CD14-positive monocyte (primary cell): ENCODE measurements around the gene CORO1C. TPM values are rescaled to one million over a fixed set of nuclear protein-coding genes. Genes with fewer than 3 reads are reported as not detected.
A peak's percentile ranks its signal among the peaks of the same experiment; 100 is the strongest.

ENCODE experiments used
- DNase-seq, 3 donors: peaks; one replicate each; pipeline ENCODE4 v3.0.0-alpha.2; 2011 to 2022
- H2AFZ ChIP-seq: 2 replicates; pipeline ENCODE4 v1.6.0; 2012; ENCODE audit warnings: mild to moderate bottlenecking, low read depth, low read length, inconsistent platforms; ENCODE audit not compliant: insufficient read depth, poor library complexity, severe bottlenecking
- H3K27ac ChIP-seq, 2 donors: 1 replicate in 1 of 2; 2 replicates in 1 of 2; pipeline ENCODE4 v1.5.1; 2012 to 2013; ENCODE audit warnings: low read length in 2 of 2, control low read depth in 1 of 2, inconsistent platforms in 1 of 2, low read depth in 1 of 2, mild to moderate bottlenecking in 1 of 2
- H3K27me3 ChIP-seq, 2 donors: one replicate each; pipeline versions ENCODE4 v1.6.0 to v1.6.1; 2011 to 2013; ENCODE audit warnings: low read length in 2 of 2; ENCODE audit not compliant: control insufficient read depth in 2 of 2, insufficient read depth in 2 of 2
- H3K36me3 ChIP-seq, 2 donors: replicated peaks in 1 of 2; 1 replicate in 1 of 2; 2 replicates in 1 of 2; pipeline versions ENCODE4 v1.5.1 to v1.6.1; 2012 to 2013; ENCODE audit warnings: low read length in 2 of 2, control low read depth in 1 of 2, inconsistent platforms in 1 of 2, mild to moderate bottlenecking in 1 of 2; ENCODE audit not compliant: insufficient read depth in 2 of 2, control insufficient read depth in 1 of 2
- H3K4me1 ChIP-seq, 2 donors: 1 replicate in 1 of 2; 2 replicates in 1 of 2; pipeline versions ENCODE4 v1.5.1 to v1.6.1; 2012 to 2013; ENCODE audit warnings: low read length in 2 of 2, control low read depth in 1 of 2, inconsistent platforms in 1 of 2, mild to moderate bottlenecking in 1 of 2, moderate library complexity in 1 of 2; ENCODE audit not compliant: insufficient read depth in 2 of 2, control insufficient read depth in 1 of 2
- H3K4me2 ChIP-seq: replicated peaks from 2 replicates; pipeline ENCODE3; 2012; ENCODE audit warnings: low read length, moderate library complexity, mild to moderate bottlenecking; ENCODE audit not compliant: poor library complexity, severe bottlenecking; ENCODE audit errors: extremely low read depth
- H3K4me3 ChIP-seq, 3 experiments: fragments of 200-600 bp in 1 of 3; sonication (generic) in 1 of 3; replicated peaks in 1 of 3; 1 replicate in 2 of 3; 2 replicates in 1 of 3; pipeline ENCODE4 v1.5.1; 2011 to 2013; ENCODE audit warnings: low read length in 3 of 3, mild to moderate bottlenecking in 3 of 3, control low read depth in 2 of 3, low read depth in 2 of 3, inconsistent platforms in 1 of 3, moderate library complexity in 1 of 3
- H3K79me2 ChIP-seq: 2 replicates; pipeline ENCODE4 v1.6.0; 2012; ENCODE audit warnings: mild to moderate bottlenecking, control low read depth, inconsistent platforms, low read length, moderate library complexity; ENCODE audit not compliant: insufficient read depth
- H3K9ac ChIP-seq: 2 replicates; pipeline ENCODE4 v1.6.0; 2017; ENCODE audit warnings: low read length, mild to moderate bottlenecking; ENCODE audit not compliant: insufficient read depth, poor library complexity, severe bottlenecking
- H3K9me3 ChIP-seq, 2 donors: replicated peaks in 1 of 2; 1 replicate in 1 of 2; 2 replicates in 1 of 2; pipeline versions ENCODE4 v1.5.1 to v1.6.1; 2012 to 2013; ENCODE audit warnings: low read length in 2 of 2, control low read depth in 1 of 2; ENCODE audit not compliant: control insufficient read depth in 1 of 2, insufficient read depth in 1 of 2
- H4K20me1 ChIP-seq: 2 replicates; pipeline ENCODE4 v1.6.0; 2012; ENCODE audit warnings: mild to moderate bottlenecking, low read length, control low read depth, moderate library complexity; ENCODE audit not compliant: insufficient read depth
- H3K27ac Mint-ChIP-seq, 7 donors: one replicate each; pipeline ENCODE4 v1.8.0; 2020; ENCODE audit warnings: mild to moderate bottlenecking in 7 of 7, mixed read lengths in 7 of 7, moderate library complexity in 6 of 7, inconsistent platforms in 2 of 7
- H3K27me3 Mint-ChIP-seq, 3 donors: one replicate each; pipeline ENCODE4 v1.8.0; 2021 to 2022; ENCODE audit warnings: low read depth in 3 of 3, mild to moderate bottlenecking in 3 of 3, mixed read lengths in 3 of 3, moderate library complexity in 3 of 3, inconsistent platforms in 1 of 3
- H3K36me3 Mint-ChIP-seq, 2 donors: one replicate each; pipeline ENCODE4 v1.8.0; 2020; ENCODE audit warnings: mixed read lengths in 2 of 2, inconsistent platforms in 1 of 2, mild to moderate bottlenecking in 1 of 2
- H3K4me1 Mint-ChIP-seq: one replicate; pipeline ENCODE4 v1.8.0; 2020; ENCODE audit warnings: mild to moderate bottlenecking, mixed read lengths
- H3K4me3 Mint-ChIP-seq, 2 donors: one replicate each; pipeline ENCODE4 v1.8.0; 2020; ENCODE audit warnings: mild to moderate bottlenecking in 2 of 2, mixed read lengths in 2 of 2, moderate library complexity in 1 of 2
- H3K9me3 Mint-ChIP-seq, 7 donors: one replicate each; pipeline ENCODE4 v1.8.0; 2020 to 2022; ENCODE audit warnings: mixed read lengths in 7 of 7, mild to moderate bottlenecking in 6 of 7, moderate library complexity in 6 of 7, inconsistent platforms in 2 of 7
- CTCF ChIP-seq: fragments of 200-600 bp; IDR thresholded peaks from one replicate; pipeline ENCODE4 v1.8.0; 2022; ENCODE audit warnings: antibody characterized with exemption, mild to moderate bottlenecking
- WGBS: methylation state at CpG from one replicate; pipeline ENCODE4 v1.1.5; 2013; ENCODE audit warnings: missing lambda C conversion rate; ENCODE audit not compliant: insufficient coverage; 5-methylcytosine and 5-hydroxymethylcytosine counted together
- intact Hi-C, 2 donors: fragments of 100-400 bp; cut with micrococcal nuclease; formaldehyde crosslinking; loops; one replicate each; pipeline versions ENCODE4 v1.15.0 to v1.15.1; 2023
- polyA plus RNA-seq, 3 donors: library from polyadenylated mRNA; depleted of rRNA in 1 of 3; unstranded in 2 of 3; stranded (reverse) in 1 of 3; fragments of 300-500 nt in 2 of 3; fragments of >200 nt in 1 of 3; fragmentation: Illumina TruSeq in 2 of 3; gene quantifications; 1 replicate in 2 of 3; 2 replicates in 1 of 3; pipeline ENCODE4 v1.2.3, GENCODE V29; 2012 to 2021

Gene CORO1C
- polyA plus RNA-seq, 3 donors, result 77.5 to 285 (median 229) TPM

DNA sequence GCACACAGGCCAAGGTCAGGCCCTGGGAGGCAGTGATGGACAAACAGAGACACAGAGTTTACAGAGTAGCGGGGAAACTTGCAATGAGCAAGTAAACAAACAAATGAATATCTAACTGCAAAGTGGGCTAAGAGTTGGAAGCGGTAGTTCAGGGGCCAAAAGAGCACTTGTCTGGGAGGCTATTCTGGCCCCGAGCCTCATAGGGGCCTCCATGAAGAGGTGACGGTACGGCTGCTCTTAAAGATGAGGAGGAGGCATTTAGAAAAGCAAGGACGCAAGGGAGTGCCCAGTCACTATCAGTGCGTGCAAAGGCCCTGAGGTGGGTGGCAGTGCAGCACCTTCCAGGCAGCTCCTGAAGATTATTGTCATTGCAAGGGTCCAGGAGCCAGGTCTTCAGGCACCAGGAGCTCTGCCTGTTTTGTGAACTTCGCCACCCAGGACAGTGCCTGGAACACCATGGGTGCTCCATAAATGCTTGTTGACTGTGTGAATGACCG, 129.1 kb downstream of the CORO1C start:
- H3K36me3 ChIP-seq, result no peaks in the 10 kb centered on the region

GRCh38 chr12:108600702-108601007, 130.7 kb downstream of the CORO1C start:
- Mint-ChIP-seq H3K36me3 (no peaks in the 10 kb centered on the region), H3K9me3 (peaks cover 0 to 2% (median 0%) of the 10 kb centered on the region in 7 donors)

More for the DNA sequence above, 129.1 kb downstream of the CORO1C start:
- H3K27me3 Mint-ChIP-seq, result peaks cover 1 to 7% (median 4%) of the 10 kb centered on the region in 3 donors
- H3K9me3 Mint-ChIP-seq, result peaks cover 0 to 3% (median 0%) of the 10 kb centered on the region in 7 donors
- H3K36me3 Mint-ChIP-seq, result no peaks in the 10 kb centered on the region
- no peaks in the 10 kb centered on the region for H3K9me3 ChIP-seq
- no peaks in the 10 kb centered on the region for H3K27me3 ChIP-seq
- intact Hi-C loops, result no loop called here
- no peak overlapping the region for H3K4me3 Mint-ChIP-seq
- no peaks in the 10 kb centered on the region for H3K79me2 ChIP-seq
- no peaks in the 10 kb centered on the region for H3K4me1 ChIP-seq
- peaks cover 6% of the 10 kb centered on the region for H3K4me1 Mint-ChIP-seq
- WGBS, result 99% methylated on average over 7 of the region's 9 CpGs
- no peak overlapping the region for H3K27ac ChIP-seq
- no peak overlapping the region for H3K4me2 ChIP-seq
- H3K9ac ChIP-seq, result no peak overlapping the region
- H4K20me1 ChIP-seq, result no peaks in the 10 kb centered on the region
- TF ChIP-seq CTCF, result no peak
- H3K4me3 ChIP-seq, result no peak overlapping the region
- H2AFZ ChIP-seq, result no peak overlapping the region
- no peak for DNase-seq
- H3K27ac Mint-ChIP-seq, result peak overlapping the region in 1 of 7 donors; percentile 29

More at GRCh38 chr12:108600702-108601007, 130.7 kb downstream of the CORO1C start:
- no peak overlapping the region for H3K9ac ChIP-seq
- no peak overlapping the region for H3K27ac ChIP-seq
- no peak overlapping the region for H2AFZ ChIP-seq
- H3K9me3 ChIP-seq, result no peaks in the 10 kb centered on the region
- no peak for DNase-seq
- Mint-ChIP-seq H3K27ac (no peak overlapping the region), H3K4me3 (no peak overlapping the region), H3K27me3 (peaks cover 1 to 6% (median 4%) of the 10 kb centered on the region in 3 donors), H3K4me1 (peaks cover 6% of the 10 kb centered on the region)
- no peak for TF ChIP-seq CTCF
- H3K27me3 ChIP-seq, result no peaks in the 10 kb centered on the region
- no peak overlapping the region for H3K4me3 ChIP-seq
- no peak overlapping the region for H3K4me2 ChIP-seq
- no peaks in the 10 kb centered on the region for H3K79me2 ChIP-seq
- intact Hi-C loops, result no loop called here
- WGBS, result 89% methylated on average over 3 of the region's 4 CpGs
- no peaks in the 10 kb centered on the region for H3K36me3 ChIP-seq
- no peaks in the 10 kb centered on the region for H3K4me1 ChIP-seq
- no peaks in the 10 kb centered on the region for H4K20me1 ChIP-seq
